ENCODE data around the gene RPS6KB2.

RPS6KB2 gene

GRCh38 chr11:67428052-67429001, at the start of gene RPS6KB2:
TSS of gene RPS6KB2 (plus strand) at chr11:67428494. CDS start at chr11:67428546, 52 bp downstream.
- ChIA-PET POLR2A (interaction anchor here (1.3 kb wide), 1 partner anchor 27 kb away, joined by 3 read pairs; the partner anchor contains the start of gene PPP1CA), CTCF (interaction anchor here (0.6 to 3.7 kb wide), 6 partner anchors 10 to 82 kb away, joined by 3 to 15 read pairs (median 4); partner anchors contain the start of gene PPP1CA)
- TF ChIP-seq CTCF (IDR thresholded peaks at IDR 0.05; ENCODE audit: insufficient read depth, low read length, missing control alignments) = no peak
- DNase-seq (ENCODE audit: low read depth, low spot score) = peak; percentile 80
- peak within 1 kb of the TSS; percentile 97 for H3K4me3 ChIP-seq (ENCODE audit: low read depth, low read length)

- CTCF ChIA-PET = interaction anchor here (9.1 to 47.5 kb wide), 5 partner anchors 2 to 115 kb away, joined by 97 to 2108 read pairs (median 310); partner anchors contain the start of genes CLCF1, POLD4, PPP1CA and RAD9A
- H3K4me3 ChIP-seq (ENCODE audit: low read depth, low read length) = no peak overlapping the region
- POLR2A ChIA-PET = interaction anchor here (1.0 to 2.9 kb wide), 2 partner anchors 25 to 116 kb away, joined by 3 to 17 read pairs; partner anchors contain the start of gene POLD4
- no peak for TF ChIP-seq CTCF (IDR thresholded peaks at IDR 0.05; ENCODE audit: insufficient read depth, low read length, missing control alignments)
- no peak for DNase-seq (ENCODE audit: low read depth, low spot score)
Measured at GRCh38 chr11:67378544-67378943, 49.8 kb upstream of the RPS6KB2 start.

DNA sequence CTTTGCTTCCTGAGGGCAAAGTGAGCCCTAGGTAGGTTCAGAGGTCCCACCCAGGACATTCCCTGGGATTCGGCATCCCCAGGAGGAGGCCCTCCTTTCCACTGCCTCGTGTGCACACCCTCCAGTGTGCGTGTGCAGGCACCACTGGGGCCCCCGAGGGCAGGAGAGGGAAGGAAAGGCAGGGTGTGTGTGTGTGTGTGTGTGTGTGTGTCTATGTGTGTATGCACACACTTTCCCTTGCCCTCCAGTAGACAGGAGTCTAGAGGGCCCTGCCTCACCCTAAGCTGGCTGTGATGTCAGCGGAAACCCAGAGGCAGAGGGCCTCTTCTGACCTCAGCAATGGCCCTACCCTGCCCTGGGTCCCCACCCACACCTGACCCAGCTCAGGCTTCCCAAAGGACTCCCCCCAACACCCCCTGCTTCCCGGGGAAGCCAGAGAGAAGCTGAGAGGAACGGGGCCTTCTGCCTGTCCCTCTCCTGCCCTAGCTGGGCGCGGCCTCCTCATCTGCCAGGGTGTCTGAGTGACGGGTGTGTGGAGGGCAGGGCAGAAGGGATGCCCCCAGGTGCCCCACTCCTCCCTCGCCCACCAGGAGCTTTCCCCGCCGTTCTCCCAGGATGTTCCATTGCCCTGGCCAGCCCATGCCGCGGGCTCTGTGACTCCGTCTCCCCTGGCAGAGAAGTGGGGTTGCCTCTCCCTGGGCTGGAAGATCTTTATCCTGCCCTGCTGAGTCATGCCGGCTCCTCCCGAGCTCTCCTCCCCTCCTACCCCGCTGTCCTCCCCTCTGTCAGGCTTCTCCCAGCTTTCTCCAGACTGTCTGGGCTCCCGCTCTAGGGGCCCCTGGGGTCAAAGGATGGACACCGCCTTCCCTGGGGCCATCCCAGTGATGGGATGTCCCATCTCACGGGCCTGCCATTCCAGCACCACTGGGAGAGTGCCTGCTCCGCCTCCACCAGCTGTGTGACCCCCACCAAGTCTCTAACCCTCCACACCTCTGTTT, 48.9 kb upstream of the RPS6KB2 start:
- POLR2A ChIA-PET = interaction anchor here (0.6 to 2.9 kb wide), 5 partner anchors 8 to 117 kb away, joined by 3 to 17 read pairs (median 3); partner anchors contain the start of gene POLD4

GRCh38 chr11:67381244-67381972, 46.9 kb upstream of the RPS6KB2 start:
- ChIA-PET POLR2A (interaction anchor here (0.7 to 2.9 kb wide), 5 partner anchors 8 to 83 kb away, joined by 3 to 17 read pairs (median 6); partner anchors contain the start of genes CLCF1 and POLD4), CTCF (interaction anchor here (0.8 to 47.5 kb wide), 21 partner anchors 1 to 325 kb away, joined by 3 to 2108 read pairs (median 8); partner anchors contain the start of genes ANKRD13D, CLCF1, GRK2 and POLD4)
- no peak for TF ChIP-seq CTCF (IDR thresholded peaks at IDR 0.05; ENCODE audit: insufficient read depth, low read length, missing control alignments)
- no peak overlapping the region for H3K4me3 ChIP-seq (ENCODE audit: low read depth, low read length)
- DNase-seq (ENCODE audit: low read depth, low spot score) = no peak

More for the DNA sequence above, 48.9 kb upstream of the RPS6KB2 start:
- no peak overlapping the region for H3K4me3 ChIP-seq (ENCODE audit: low read depth, low read length)
- CTCF ChIA-PET = interaction anchor here (1.1 to 47.5 kb wide), 7 partner anchors 2 to 324 kb away, joined by 3 to 2108 read pairs (median 167); partner anchors contain the start of genes CLCF1, GRK2, POLD4 and PPP1CA
- DNase-seq (ENCODE audit: low read depth, low spot score) = no peak
- TF ChIP-seq CTCF (IDR thresholded peaks at IDR 0.05; ENCODE audit: insufficient read depth, low read length, missing control alignments) = no peak
